Keratinocyte (primary cell): ENCODE data around the gene COLGALT1. TPM values are rescaled to one million over a fixed set of nuclear protein-coding genes. Genes with fewer than 3 reads are reported as not detected.
"Not testable (repeated sequence)": the region's sequence is repeated elsewhere in the genome, so short reads cannot be mapped to it uniquely, and the experiment has no call there.

Experiments used
- DNase-seq: peaks from one replicate; pipeline ENCODE4 v3.0.0-alpha.2; 2011; ENCODE audit warnings: low read depth, missing footprints, low spot score
- FAIRE-seq: peaks from 2 replicates; lab custom pipeline; 2011; peaks lifted over from hg19 to GRCh38; lab: Jason Lieb, UNC
- H2AFZ ChIP-seq: 2 replicates; pipeline ENCODE4 v1.6.0; 2012; ENCODE audit warnings: low read length, control low read depth, inconsistent platforms; ENCODE audit not compliant: control insufficient read depth
- H3K27ac ChIP-seq: 2 replicates; pipeline ENCODE4 v1.5.1; 2011; ENCODE audit warnings: low read length; ENCODE audit not compliant: control insufficient read depth, insufficient read depth
- H3K27me3 ChIP-seq: 3 replicates; pipeline ENCODE4 v1.6.0; 2011; ENCODE audit warnings: low read length; ENCODE audit not compliant: control insufficient read depth, insufficient read depth; ENCODE audit errors: extremely low read depth
- H3K36me3 ChIP-seq, 2 experiments: 2 replicates in 1 of 2; 3 replicates in 1 of 2; pipeline ENCODE4 v1.5.1; 2011; ENCODE audit warnings: low read length in 2 of 2, mild to moderate bottlenecking in 1 of 2; ENCODE audit not compliant: control insufficient read depth in 2 of 2, insufficient read depth in 2 of 2; ENCODE audit errors: extremely low read depth in 1 of 2
- H3K4me1 ChIP-seq: 3 replicates; pipeline ENCODE4 v1.5.1; 2011; ENCODE audit warnings: low read length; ENCODE audit not compliant: control insufficient read depth, insufficient read depth; ENCODE audit errors: extremely low read depth
- H3K4me2 ChIP-seq: 3 replicates; pipeline ENCODE4 v1.6.0; 2011; ENCODE audit warnings: low read depth, low read length; ENCODE audit not compliant: control insufficient read depth, insufficient read depth; ENCODE audit errors: extremely low read depth
- H3K4me3 ChIP-seq, 3 experiments: fragments of 200-600 bp in 1 of 3; sonication (generic) in 1 of 3; 2 replicates in 2 of 3; 3 replicates in 1 of 3; pipeline ENCODE4 v1.5.1; 2011 to 2016; ENCODE audit warnings: low read length in 3 of 3, mild to moderate bottlenecking in 3 of 3, control low read depth in 2 of 3, inconsistent platforms in 1 of 3, low read depth in 1 of 3, mixed read lengths in 1 of 3, mixed run types in 1 of 3, moderate library complexity in 1 of 3; ENCODE audit not compliant: control insufficient read depth in 2 of 3, insufficient read depth in 2 of 3; ENCODE audit errors: extremely low read depth in 1 of 3
- H3K79me2 ChIP-seq: 2 replicates; pipeline ENCODE4 v1.6.0; 2012; ENCODE audit warnings: low read length; ENCODE audit not compliant: control insufficient read depth, insufficient read depth
- H3K9ac ChIP-seq: 3 replicates; pipeline ENCODE4 v1.6.0; 2011; ENCODE audit warnings: low read length; ENCODE audit not compliant: control insufficient read depth, insufficient read depth; ENCODE audit errors: extremely low read depth
- H3K9me1 ChIP-seq: 3 replicates; pipeline ENCODE4 v1.6.0; 2011; ENCODE audit warnings: low read length; ENCODE audit not compliant: control insufficient read depth, insufficient read depth; ENCODE audit errors: extremely low read depth
- H3K9me3 ChIP-seq: 2 replicates; pipeline ENCODE4 v1.5.1; 2012; ENCODE audit warnings: low read depth, low read length; ENCODE audit not compliant: control insufficient read depth
- H4K20me1 ChIP-seq: 3 replicates; pipeline ENCODE4 v1.6.0; 2011; ENCODE audit warnings: low read length; ENCODE audit not compliant: control insufficient read depth, insufficient read depth; ENCODE audit errors: extremely low read depth
- EZH2 ChIP-seq: IDR thresholded peaks from one replicate; pipeline ENCODE4 v1.6.1; 2012; ENCODE audit warnings: inconsistent platforms, mild to moderate bottlenecking, low read length, moderate library complexity
- dilution Hi-C: fragments of 300-500 bp; cut with MboI; formaldehyde crosslinking; loops from one replicate; pipeline ENCODE4 v1.7.0; 2020; ENCODE audit warnings: low sequenced_read_pairs; ENCODE audit not compliant: extremely low pct_ligation_motif_present
- polyA minus RNA-seq, 3 experiments: library from RNA; depleted of rRNA, polyadenylated mRNA; stranded (reverse); fragments of >200 nt; gene quantifications; 1 replicate in 1 of 3; 2 replicates in 1 of 3; 3 replicates in 1 of 3; pipeline ENCODE4 v1.2.3, GENCODE V29; 2011
- polyA plus RNA-seq, 5 experiments: library from polyadenylated mRNA; depleted of rRNA in 3 of 5; stranded (reverse) in 3 of 5; stranded (forward) in 1 of 5; unstranded in 1 of 5; fragments of >200 nt; gene quantifications; 1 replicate in 1 of 5; 2 replicates in 3 of 5; 3 replicates in 1 of 5; pipeline versions ENCODE4 v1.2.1 to v1.2.3, GENCODE V29; 2011 to 2012; ENCODE audit warnings: missing spikeins in 2 of 5, low read depth in 1 of 5, low replicate concordance in 1 of 5
- TF ChIP-seq, protein P1 (sequence below), 3 experiments: IDR thresholded peaks in 1 of 3; conservative IDR thresholded peaks in 1 of 3; optimal IDR thresholded peaks in 1 of 3; 2 replicates in 2 of 3; 3 replicates in 1 of 3; pipeline versions ENCODE3 to v1.5.1; 2011; ENCODE audit warnings: low read length in 3 of 3, mild to moderate bottlenecking in 3 of 3, moderate library complexity in 2 of 3, control low read depth in 1 of 3, inconsistent platforms in 1 of 3; ENCODE audit not compliant: insufficient read depth in 2 of 3; ENCODE audit errors: extremely low read depth in 1 of 3

COLGALT1 gene
- 89.4 to 126 TPM (median 90.9 TPM) in 3 replicates for polyA plus RNA-seq
- polyA plus RNA-seq (2011; ENCODE audit: low read depth): 11.8 TPM
- polyA plus RNA-seq (2011; cell fraction: cytosol; rRNA removed): 42.5 and 49.8 TPM in 2 replicates
- 116 and 131 TPM in 2 replicates for polyA plus RNA-seq (2011; cell fraction: nucleus; rRNA removed)
- polyA plus RNA-seq (2012; ENCODE audit: low replicate concordance): 45.1 and 73.2 TPM in 2 replicates
- polyA minus RNA-seq: 141 to 280 TPM (median 191 TPM) in 3 replicates
- 116 TPM for polyA minus RNA-seq (2011; cell fraction: cytosol; rRNA and poly(A)+ RNA removed)
- polyA minus RNA-seq (2011; cell fraction: nucleus; rRNA and poly(A)+ RNA removed): 120 and 124 TPM in 2 replicates

GRCh38 chr19:17555480-17555928 is at the start of gene COLGALT1:
TSS of gene COLGALT1 (plus strand) at chr19:17555649. CDS start at chr19:17555714, 65 bp downstream.
- dilution Hi-C loops: no loop called here
- Histone ChIP-seq H3K4me1 (peaks cover 13% of the 10 kb centered on the region), H2AFZ (peak within 1 kb of the TSS; percentile 92), H3K9me3 (no peaks in the 10 kb centered on the region), H3K27ac (peak within 1 kb of the TSS; percentile 56), H3K9me1 (no peaks in the 10 kb centered on the region), H3K9ac (peak within 1 kb of the TSS; percentile 85), H3K79me2 (peaks cover 25% of the 10 kb centered on the region), H3K4me2 (peak within 1 kb of the TSS; percentile 77), H3K36me3 (peaks cover 14 to 16% of the 10 kb centered on the region in 2 experiments), H3K4me3 (peak within 1 kb of the TSS; percentile 88 to 99 (median 96)), H4K20me1 (no peaks in the 10 kb centered on the region), H3K27me3 (no peaks in the 10 kb centered on the region)
- FAIRE-seq: no peak
- DNase-seq: peak; percentile 73
- TF ChIP-seq, protein P1, sequence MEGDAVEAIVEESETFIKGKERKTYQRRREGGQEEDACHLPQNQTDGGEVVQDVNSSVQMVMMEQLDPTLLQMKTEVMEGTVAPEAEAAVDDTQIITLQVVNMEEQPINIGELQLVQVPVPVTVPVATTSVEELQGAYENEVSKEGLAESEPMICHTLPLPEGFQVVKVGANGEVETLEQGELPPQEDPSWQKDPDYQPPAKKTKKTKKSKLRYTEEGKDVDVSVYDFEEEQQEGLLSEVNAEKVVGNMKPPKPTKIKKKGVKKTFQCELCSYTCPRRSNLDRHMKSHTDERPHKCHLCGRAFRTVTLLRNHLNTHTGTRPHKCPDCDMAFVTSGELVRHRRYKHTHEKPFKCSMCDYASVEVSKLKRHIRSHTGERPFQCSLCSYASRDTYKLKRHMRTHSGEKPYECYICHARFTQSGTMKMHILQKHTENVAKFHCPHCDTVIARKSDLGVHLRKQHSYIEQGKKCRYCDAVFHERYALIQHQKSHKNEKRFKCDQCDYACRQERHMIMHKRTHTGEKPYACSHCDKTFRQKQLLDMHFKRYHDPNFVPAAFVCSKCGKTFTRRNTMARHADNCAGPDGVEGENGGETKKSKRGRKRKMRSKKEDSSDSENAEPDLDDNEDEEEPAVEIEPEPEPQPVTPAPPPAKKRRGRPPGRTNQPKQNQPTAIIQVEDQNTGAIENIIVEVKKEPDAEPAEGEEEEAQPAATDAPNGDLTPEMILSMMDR (optimal IDR thresholded peaks at IDR 0.05 in 1 of 3, IDR thresholded peaks at IDR 0.05 in 1 of 3, conservative IDR thresholded peaks at IDR 0.05 in 1 of 3; ENCODE audit: extremely low read depth in 1 of 3, insufficient read depth in 2 of 3, low read length in 3 of 3): no peak

DNA sequence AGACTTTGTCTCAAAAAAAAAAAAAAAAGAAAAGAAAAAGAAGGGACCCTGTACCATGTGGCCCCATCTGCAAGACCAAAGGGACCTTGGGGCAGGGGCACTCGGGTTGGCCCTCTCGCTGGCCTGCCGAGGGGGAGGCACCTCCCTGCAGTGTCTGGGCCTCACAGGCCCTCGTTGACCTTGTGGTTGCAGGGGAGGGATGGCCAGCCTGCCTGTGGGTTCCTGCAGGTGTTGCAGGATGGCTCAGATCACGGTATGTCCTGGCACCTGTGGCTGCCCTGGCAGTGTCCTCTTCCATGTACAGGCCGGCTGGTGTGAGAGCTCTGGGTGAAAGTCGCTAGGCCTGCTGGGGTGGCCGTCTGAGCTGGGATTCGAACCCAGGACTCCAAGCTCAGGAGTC is 48.7 kb upstream of the COLGALT1 start:
- Histone ChIP-seq H3K27me3 (no peaks in the 10 kb centered on the region), H3K9ac (no peak overlapping the region), H3K36me3 (peaks cover 0 to 10% of the 10 kb centered on the region in 2 experiments), H3K79me2 (peaks cover 30% of the 10 kb centered on the region), H3K4me1 (peaks cover 6% of the 10 kb centered on the region), H4K20me1 (no peaks in the 10 kb centered on the region), H3K4me3 (no peak overlapping the region), H3K27ac (no peak overlapping the region), H3K9me3 (no peaks in the 10 kb centered on the region), H3K4me2 (no peak overlapping the region), H2AFZ (no peak overlapping the region), H3K9me1 (no peaks in the 10 kb centered on the region)
- no peak for DNase-seq
- no peak for FAIRE-seq
- TF ChIP-seq EZH2: no peak
- TF ChIP-seq, protein P1 (optimal IDR thresholded peaks at IDR 0.05 in 1 of 3, IDR thresholded peaks at IDR 0.05 in 1 of 3, conservative IDR thresholded peaks at IDR 0.05 in 1 of 3; ENCODE audit: extremely low read depth in 1 of 3, insufficient read depth in 2 of 3, low read length in 3 of 3): no peak
- dilution Hi-C loops: no loop called here

DNA sequence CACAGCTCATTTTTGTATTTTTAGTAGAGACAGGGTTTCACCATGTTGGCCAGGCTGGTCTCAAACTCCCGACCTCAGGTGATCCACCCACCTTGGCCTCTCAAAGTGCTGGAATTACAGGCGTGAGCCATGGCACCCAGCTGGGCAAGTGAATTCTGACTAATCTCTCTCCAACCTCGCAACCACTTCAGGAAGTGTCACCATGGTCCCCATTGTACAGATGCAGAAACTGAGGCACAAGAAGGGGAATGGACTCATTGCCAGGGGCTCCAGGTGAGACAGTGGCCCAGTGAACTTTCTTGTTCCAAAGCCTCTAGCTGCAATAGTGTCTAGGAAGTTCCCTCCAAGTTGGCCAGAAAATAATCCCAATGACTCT is 46.9 kb upstream of the COLGALT1 start:
- H3K27me3 ChIP-seq, H3K36me3 ChIP-seq, H3K4me3 ChIP-seq, H3K4me2 ChIP-seq, H3K9me1 ChIP-seq, FAIRE-seq, dilution Hi-C loops, H2AFZ ChIP-seq, H3K27ac ChIP-seq, H3K9ac ChIP-seq, H3K9me3 ChIP-seq, H4K20me1 ChIP-seq, DNase-seq: not testable (repeated sequence)
- Histone ChIP-seq H3K4me1 (peaks cover 11% of the 10 kb centered on the region), H3K79me2 (peaks cover 41% of the 10 kb centered on the region)
